ENCODE results near the gene COL4A2.

Gene COL4A2

DNA sequence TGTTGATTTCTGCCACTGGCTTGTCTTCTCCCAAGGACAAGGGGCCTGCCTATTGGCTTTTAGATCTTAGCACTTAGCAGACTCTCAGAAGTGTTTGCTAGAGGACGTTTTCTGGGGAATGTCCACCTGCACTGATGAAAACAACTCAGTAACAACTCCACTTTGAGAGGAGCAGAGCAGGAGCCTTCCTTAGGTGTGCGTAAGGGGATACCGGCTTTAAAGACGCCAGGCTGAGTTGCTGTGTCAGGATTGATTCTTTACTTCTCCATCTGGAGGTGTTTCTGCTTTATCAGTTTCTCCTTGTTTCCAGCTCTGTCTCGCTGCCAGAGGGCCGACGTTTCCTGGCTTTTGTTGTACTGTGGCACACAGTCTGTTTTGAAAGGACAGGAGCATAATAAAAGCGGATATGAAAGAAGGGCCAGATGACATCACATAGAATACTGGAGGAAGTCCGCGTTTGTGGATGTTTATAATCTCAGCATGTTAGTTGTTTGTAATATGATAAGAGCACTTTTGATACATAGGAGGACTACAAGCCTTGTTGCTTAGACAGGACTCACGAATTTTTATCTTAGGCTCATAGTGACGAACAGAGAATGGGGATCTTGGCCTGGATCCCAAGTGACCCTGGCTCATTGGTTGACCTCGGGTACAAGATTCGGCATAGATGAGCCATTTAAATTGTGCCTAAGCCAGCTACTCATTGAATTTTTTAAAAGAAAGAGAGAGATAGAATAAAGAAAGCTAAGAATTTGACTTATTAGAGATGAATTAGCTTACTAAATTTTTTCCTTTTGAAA lies 34.6 kb downstream of the COL4A2 start:
- DNase-seq, result no peak

DNA sequence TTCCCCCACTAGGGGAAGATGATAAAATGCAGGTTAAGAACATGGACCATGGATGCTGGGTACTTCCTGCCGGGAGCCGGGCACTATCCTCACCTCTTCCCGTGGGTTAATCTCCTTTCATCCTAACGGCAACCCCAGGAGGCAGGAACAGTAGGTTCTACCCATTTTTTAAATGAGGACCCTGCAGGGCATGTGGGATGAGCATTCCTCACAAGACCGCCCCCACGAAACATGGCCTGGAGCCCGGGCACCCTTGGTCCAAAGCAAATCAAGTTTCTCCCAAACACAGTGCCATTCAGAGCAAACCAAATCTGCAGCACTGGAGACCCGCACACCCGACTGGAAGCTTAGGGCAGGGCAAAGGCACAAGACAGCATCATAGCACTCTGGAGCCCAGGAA lies 35.4 kb downstream of the COL4A2 start:
- no peak for DNase-seq

DNA sequence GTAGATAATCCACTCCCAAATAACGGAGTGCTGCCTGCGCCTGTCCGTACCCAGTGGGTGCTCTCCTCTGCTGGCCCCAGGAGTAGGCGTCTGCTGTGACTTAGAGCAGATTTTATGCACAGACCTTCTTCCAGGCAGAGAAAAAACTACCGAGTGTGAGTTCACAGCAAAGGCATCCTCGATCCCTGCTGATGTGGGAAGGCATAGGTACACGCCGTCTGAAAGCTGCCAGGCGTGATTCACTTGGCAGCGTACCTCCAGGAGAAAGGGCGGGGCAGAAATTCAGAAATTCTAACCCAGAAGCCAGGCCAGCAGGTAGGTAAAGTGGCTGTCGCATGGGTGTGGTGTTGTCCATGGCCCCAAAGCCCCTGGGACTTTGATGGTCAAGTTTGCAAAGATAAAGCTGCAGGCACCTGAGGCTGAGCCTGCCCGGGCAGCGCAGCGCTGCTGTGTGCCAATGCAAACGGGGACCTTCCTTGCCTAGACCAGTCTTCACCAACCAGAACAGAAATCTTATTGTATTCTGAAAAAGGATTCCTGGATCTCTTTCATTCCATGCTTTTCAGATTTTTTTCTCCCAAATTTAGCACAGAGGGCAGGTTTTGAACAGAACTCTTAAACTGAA lies 36.3 kb downstream of the COL4A2 start:
- DNase-seq, result no peak

DNA sequence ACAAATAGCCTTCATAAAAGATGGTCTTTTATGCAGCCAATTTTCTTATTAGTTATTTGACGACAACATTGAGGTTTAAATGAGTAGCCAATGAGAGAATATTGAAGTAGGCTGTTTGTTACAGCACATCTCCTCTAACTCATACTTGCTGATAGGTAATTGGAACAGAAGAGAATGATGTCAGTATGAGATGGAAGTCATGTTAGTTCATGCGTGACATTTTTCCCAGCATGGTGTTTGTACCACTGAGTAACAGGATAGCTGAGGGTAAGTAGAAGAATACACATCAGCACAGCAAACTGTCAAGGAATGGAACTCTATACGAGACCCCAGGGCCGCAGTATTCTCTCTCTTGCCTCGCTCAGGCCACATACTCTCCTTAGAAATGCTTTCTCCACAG lies 37.2 kb downstream of the COL4A2 start:
- DNase-seq, result no peak

DNA sequence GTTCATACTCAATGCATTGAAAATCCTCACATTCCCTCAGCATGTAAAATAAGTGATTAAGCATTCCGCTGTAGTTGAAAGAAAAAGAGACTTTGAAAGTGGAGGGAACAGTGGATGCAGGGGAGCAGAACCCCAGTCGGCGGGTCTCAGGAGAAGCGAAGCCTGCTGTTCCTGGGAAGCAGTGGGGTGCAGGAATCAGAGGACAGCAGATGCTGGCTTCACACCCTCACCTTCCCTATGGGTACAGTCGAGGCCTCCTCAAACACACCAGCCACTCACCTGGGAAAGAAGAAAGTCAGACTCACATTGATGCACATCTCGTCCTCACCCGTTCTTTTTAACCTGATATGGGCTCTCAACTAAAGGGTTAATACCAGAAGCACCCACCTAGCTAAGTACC lies 38.2 kb downstream of the COL4A2 start:
- DNase-seq, result no peak

DNA sequence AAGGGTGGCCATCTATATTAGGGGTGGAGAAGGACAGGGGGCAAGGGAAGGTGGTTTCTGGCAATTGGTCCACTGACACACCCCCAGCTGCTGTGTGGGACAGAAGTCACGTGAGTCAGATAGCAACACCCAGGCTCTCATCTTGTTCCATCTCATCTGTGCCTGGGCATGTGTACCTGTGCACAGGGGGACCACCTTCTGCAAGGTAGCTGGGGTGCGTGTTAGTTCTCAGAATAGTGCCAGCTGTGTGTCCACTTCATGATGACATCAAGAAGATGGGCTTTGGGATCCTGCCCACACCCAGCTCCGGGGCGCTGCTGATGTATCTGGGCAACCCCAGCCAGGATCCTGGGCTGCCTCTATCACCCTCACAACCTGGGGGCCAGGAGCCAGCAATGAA lies 38.6 kb downstream of the COL4A2 start:
- no peak for DNase-seq

DNA sequence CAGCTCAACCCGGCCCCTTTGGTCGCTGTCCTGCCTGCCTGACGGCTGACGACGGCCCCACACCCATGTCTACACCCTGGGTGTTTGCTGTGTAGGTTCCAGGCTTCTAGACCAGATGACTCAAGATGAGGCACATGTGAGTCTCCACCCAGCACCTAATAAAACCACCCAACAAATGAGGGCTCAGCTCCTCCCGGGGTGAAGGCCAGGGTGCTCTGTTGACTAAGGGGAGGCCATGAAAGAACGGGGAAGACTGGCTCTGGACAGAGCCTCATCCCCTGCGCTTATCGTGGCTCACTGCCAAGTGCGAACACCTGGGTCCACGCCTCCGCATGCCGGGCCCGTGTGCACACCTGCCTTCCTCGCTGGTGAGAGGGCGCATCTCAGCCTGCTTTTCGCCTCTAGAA lies 39.6 kb downstream of the COL4A2 start:
- DNase-seq, result no peak

DNA sequence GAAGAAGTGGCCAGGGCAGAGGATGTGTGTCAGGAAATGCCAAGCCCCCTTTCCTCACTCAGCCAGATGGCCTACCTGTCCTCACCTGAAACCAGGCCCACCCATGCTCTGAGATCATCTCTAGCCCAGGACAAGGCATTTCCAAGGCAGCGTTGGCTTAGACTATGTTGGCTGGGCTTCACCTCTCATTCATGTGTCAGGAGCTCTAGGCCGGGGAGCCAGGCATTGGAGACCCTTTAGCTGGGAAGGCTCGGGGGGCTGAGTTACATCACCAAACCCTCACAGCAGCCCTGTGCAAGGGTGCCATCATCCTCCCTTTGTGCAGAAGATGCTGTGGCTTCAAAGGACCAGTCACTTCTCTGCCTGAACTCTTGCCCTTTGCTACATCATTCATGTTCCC lies 40.0 kb downstream of the COL4A2 start:
- no peak for DNase-seq

DNA sequence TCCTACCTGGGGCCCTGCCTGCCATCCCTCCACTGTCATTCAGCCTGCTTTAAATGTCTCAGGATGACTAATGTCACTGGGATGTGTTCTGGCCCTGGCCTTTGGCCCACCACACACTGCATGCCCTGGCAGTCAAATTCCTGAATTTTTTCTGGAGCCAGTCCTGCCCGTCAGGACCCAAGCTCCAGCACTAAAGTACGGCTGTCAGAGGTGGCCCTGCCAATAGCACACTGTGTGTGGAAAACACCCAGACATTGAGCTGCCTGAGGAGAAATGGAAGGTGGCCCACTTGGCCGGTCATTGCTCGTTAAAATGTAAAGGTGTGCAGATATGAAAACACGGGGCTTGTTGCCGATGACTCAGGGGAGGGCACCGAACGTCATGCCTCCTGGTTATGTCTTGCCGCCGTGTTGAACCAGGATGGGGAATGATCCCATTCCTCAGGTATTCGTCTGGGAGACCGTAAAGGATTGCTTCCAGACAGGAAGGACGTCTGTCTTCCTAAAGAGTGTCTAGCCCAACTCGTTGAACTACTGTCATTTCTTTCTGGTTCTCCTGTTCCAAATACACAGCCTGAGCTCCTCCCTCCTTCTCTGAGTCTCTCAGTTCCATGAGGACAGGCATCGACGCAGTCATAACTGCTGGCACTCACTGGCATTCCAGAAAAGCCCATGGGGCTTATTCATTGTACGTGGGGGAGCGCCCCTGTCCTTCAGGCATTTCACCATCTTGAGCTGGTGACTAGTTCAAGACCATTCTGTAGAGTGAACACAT lies 40.6 kb downstream of the COL4A2 start:
- no peak for DNase-seq

DNA sequence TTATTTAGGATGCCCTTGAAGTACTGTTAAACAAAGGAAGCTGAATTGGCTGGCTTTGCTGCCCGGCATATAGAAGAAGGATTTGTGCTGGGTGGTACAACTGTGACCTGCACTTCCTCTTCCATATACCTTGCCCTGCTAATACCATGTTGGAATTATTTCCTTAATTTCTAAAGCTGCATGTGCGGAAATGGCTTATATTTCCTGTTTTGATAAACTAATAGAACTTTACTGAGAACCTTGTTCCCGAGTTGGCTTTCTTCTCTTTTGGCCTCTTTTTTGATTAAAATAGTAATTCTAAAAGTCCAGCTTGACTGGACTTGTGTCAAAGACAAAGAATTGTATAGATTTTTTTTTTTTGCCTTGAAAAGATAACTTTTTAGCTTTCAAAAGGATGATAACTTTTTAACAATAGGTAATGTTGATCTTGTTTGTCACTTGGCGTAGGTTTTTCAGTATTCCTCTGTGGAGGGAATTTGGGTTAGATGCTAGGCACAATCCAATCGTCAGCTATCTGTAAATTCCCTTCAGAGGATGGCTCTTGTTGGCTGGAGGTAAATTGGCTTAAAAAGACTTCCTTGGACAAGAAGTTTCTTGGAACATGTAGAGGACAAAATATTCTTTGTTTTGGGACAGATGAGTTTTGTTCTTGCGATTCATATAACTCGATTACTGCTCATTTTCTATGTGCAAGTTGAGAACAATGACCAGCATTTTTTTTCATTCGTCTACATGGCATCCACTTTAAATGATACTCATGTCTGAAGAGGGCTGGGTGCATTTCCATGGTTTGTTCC lies 41.4 kb downstream of the COL4A2 start:
- DNase-seq, result no peak

DNA sequence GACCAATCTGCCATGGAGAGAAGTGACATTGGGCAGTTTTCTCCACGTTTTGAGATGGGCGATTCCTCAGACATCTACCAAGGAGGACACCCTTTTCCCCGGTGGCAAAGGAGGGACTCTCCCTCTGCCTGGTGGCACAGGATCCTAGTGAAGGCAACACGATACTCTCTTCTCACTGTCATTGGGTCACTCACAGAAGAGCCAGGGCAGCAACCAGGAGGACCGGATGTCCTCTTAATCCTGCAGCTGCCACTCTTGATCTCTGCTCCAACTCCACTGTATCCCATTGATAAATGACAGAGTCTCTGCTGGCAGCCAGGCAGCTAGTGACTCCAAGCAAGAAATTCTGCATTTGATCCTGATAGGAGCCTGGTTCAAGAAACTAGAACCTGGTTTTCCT lies 42.2 kb downstream of the COL4A2 start:
- no peak for DNase-seq

DNA sequence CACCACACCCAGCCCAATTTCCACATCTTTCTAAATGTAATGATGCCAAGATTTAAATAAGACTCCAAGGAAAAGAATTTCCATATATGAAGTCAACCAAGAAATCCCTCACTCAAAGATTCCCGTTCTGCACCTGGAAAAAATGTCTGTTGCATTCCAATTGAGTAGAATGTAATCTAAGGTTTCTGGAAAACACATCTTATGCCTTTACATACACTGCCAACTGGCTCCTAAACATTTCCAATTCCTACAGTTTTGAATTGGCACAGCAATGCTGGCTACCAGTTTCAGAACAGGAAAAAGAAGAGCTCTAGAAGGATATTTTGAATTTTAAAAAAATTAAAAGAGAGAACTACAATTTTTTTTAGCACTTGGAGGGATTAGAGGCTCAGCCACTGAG lies 43.0 kb downstream of the COL4A2 start:
- DNase-seq, result no peak

DNA sequence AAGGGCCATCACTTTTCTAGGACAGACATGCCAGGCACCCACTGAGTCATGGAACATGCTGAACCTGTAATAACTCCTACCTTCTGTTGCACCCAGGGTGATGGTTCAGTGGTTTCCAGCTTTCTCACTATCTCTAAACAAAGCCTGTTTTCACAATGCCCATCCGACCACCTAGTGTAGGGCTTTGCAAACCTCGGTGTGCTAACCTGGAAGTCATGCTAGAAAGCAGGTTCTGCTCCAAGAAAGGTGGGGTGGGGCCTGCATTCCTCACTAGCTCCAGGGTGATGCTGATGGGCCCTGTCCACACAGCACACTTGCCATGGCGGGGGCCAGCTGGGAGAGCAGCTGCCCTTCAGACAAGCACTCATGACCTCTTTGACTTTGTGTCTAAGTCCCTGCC lies 43.4 kb downstream of the COL4A2 start:
- no peak for DNase-seq

DNA sequence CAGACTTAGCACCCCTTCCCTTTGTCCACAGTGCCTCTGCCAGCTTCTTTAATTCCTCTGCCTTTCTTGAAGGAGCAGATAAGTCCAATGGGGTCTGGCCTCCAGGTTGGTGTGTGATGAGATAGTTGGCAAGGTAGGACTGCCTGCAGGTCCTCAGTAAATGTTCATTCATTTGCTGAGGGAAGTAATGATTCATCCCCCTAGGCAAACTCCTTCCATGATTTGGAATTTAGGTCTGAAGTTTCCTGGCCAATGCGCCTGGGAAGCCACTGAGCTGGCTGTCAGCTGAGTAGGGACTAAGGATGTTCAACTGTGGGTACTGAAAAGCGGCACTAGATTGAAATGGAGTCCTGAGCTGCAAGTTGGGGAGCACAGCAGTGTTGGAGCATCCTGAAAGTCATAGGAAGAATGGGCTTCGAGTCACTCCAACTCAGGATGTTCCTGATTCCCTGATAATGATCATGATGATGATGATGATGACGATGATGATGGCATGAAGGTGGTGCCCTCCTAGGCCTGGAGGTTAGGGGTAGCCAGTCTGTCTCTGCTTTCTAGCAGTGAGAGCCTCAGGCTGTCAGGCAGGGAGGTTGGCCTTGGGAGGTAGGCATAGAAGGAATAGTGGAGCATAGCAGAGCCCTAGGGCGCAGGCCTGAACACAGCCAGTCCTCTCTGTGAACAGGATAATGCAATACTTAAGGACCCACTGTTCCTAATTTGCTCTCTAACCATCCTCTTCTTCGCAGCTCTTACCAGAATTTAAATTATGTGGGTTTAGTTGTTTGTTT lies 44.7 kb downstream of the COL4A2 start:
- no peak for DNase-seq

DNA sequence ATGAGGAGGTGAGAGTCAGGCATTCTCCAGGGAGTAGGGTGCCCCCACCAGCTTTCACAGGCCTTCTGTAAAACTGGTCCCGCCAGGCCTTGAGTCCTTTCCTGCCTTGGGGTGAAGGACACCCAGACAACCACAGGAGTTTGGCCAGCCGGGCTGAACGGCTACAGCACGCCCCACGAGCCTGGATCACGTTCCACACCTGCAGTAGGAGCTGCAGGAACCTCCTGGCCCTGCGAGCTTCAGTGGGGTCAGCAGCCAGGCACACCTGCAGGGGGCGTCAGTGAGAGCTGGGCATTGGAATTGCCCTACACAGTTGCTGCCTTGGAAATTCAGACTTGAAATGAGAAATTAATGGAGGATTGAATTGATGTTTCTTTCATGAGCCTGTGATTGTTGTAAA lies 45.7 kb downstream of the COL4A2 start:
- DNase-seq, result no peak

DNA sequence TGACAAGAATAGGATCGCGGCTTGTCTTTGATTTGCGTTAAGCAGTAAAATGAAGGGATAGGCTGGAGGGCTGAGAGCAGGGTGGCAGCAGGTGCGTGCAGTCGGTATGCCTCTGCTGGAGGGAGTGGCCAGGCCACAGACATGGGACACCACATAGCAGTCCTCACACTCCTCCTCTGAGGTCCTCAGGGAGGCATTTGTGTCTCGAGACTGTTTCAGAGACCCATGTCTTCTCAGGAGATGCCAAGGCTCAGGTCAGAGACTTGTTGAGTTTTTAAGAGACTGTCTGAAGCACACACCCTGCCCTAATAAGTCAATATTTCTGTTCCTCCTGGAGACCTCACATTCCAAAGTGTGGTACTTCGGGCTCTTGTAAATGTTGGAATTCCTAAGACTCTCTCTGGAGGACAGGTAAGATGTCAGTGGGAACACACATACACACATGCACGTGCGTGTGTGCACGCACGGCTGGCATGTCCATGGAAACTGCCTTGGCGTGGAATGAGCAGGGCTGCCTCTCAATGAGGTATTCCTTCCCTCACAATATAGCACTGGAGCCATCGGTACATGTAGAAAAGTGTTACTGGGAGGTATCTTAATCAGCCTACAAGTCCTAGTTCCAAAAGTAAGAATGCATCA lies 46.4 kb downstream of the COL4A2 start:
- no peak for DNase-seq

DNA sequence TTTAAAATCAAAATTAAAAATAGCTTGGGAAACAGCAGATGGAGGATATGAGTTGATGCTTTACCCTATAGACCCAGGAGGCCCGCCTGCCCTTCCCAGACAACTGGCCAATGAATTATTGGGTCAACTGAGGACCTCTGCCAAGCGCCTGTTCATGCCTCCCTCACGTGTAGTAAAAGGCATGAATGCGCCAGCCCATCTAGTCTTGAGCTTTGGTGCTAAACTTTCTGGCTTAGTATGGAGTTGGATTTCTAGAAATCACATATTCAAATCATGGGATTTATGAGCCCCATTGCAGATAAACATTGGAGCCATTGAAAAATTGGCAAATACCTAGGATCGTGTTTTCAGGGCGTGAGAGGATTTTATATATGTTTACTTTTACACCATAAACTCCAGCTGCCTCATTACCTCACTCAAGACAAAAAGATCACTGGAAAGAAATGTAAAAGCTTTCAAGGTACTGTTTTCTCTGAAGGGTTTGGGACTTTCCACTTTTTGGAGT lies 47.1 kb downstream of the COL4A2 start:
- DNase-seq, result no peak

DNA sequence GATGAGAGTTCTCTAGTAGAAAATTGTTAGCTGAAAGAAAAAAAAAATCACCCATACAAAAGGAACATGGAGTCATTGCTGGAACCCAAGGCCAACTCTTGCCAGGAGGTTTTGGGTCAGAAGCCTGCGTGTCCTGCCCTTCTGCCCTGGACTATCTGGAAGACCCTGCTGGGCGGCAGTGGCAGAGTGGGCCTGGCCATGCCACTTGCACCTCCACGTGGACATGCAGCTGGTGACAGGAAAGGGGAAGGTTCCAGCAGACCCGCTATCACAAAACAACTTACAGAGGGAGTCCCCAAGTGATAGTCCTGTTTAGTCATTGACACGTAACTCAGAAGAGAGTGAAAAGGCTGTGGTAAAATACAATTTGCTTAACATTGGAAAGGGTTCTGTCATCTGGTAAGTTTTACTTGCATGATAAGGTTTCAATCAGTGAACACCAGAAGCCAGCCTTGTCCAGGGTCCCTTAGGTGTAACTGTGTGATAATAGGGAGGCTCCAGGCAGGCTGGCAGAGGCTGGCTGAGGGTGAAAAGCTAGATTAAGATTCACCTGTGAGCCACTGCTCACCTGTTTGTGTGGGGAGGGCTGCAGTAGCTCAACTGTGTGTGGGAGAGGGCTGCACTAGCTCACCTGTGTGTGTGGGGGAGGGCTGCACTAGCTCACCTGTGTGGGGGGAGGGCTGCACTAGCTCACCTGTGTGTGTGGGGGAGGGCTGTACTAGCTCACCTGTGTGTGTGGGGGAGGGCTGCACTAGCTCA lies 47.8 kb downstream of the COL4A2 start:
- DNase-seq, result no peak

DNA sequence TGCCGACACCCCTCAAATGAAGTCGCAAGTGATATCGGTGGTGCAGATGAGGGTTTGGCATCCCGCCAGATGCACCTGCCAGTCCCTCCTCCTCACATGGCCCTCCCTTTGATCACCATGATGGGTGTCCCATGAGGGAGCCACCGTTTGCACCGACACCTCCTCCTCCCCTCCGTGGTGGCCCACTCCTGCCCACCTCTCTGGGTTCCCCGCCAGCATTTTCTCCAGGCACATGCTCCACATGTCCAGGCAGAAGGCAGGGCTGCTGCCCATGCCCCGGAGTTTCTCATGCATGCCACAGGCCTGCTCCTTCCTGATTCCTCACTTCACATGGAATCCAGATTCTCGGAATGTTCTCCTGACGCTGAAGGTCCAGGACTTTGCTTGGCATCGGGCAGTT lies 49.3 kb downstream of the COL4A2 start:
- no peak for DNase-seq

DNA sequence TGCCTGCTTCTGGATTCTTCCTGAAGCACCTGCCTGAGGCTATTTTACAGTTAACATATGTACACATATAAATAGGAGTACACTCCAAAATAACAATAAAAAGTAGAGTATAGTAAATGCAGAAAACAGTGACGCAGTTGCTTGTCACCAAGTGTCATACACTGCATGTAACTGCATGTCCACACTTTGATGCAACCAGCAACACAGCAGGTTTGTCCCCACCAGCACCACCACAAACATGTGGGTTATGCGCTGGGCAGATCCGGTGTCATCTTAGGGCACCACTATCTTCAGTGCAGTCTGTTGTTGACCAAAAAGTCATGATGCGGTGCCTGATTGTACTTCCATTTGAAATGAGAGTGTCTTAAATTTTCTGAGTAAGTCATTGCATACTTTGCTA lies 51.3 kb downstream of the COL4A2 start:
- DNase-seq, result no peak

DNA sequence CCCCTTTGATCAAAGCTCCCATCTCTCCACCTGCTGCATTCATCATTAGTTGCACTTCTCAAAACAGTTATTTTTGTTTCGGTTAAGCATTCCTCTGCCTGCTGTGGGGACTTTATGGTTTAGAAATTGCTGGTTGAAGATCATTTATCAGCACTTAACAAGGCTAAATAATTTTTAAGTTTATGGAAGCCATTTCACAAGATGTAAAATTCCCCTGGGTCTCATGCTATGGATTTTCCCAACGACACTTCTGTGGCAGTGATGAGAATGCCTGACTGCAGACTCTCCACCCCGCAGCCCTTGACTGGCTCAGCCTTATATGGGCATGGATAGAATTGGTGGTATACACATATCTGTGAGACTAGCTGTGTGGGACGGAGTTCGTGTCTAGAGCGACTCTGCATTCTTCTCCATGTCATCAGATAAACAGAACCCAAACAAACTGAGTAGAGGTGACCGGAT lies 52.8 kb downstream of the COL4A2 start:
- DNase-seq, result no peak
